ENCODE measurements around the gene NLRP1.

- TF ChIP-seq POLR2A (IDR thresholded peaks at IDR 0.05; ENCODE audit: low read length) (no peak), GATA1 (IDR thresholded peaks at IDR 0.05; ENCODE audit: low read depth, low read length) (no peak)
These were observed 26.3 kb downstream of the NLRP1 start for GRCh38 chr17:5557990-5558389.
